HG02840 (cell line): Measurements from ENCODE around the gene KCTD4.

Experiments
- ATAC-seq: cut with Tn5 transposase; IDR thresholded peaks from one replicate; pipeline ENCODE4 v1.9.1; 2021; ENCODE audit warnings: mild to moderate bottlenecking, moderate library complexity, moderate number of reproducible peaks; ENCODE audit not compliant: unreplicated experiment, low FRiP score

The KCTD4 gene

DNA sequence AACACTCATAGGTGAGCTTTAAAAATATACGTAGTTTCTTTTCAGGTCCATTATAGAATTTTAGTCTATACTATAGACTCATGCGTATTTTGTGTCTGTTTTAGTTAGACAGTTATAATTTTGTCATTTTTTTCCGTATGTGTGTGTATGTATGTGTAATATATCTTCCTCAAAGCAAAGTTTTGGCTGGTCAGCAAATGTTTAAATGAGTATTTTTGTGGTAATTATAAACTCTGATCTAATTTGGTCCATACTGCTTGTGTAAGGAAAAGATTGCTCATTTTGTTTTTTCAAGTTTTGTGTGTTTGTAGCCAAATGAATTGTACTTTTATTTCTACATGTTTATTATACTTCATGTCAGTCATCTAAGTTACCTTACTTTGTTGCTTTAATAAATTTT lies 20.5 kb downstream of the KCTD4 start:
- ATAC-seq = no peak

DNA sequence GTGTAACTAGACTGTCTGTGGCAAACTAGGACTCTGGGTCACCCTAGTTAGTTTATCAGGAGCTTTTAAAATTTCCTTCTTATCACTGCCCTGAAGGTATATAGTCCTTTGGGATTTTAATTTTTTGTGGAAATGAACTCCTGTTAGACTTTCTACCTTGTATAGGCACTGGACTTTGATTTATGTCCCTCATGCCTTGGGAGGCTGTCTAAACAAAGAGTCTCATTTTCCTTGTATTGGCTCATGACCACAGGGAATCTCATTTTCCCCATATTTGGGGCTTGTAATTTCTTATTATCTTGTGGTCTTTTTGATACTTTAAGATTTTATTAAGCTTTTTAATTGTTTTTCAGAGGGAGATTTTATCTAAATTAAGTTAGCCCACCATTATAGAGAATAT lies 21.4 kb downstream of the KCTD4 start:
- no peak for ATAC-seq

DNA sequence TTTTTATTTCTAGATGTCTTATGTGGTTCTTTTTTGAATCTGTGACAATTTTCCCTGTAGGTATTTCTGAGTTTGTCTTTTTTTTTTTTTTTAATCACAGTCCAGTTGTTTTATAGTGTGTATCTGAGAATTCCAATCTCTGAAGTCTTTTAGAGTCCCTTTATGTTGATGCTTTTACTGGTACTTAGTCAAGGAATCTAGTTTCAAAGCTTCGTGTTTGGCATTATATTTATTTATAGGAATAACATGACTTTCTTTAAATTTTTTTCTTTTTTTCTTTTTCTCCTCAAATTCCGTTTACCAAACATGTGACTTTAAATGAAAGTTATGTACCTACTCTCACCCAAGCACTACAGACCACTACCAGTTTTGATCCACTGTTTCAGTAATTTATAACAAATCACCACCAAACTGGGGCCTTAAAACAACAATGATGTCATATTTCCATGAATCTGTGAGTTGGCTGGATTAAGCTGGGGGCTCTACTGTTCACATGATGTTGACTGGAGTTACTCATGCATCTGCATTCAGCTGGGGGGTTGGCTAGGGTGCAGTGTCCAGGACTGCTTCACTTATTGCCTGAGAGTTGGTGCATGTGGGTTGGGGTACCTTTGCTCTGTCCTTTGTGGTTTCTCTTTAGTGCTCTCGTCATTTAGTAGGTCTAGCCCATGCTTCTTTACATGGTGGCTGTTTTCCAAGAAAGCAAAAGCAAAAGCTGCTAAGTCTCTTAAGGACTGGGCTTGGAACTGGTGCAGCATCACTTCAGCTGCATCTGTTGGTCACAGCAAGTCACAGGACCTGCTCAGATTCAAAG lies 22.3 kb downstream of the KCTD4 start:
- no peak for ATAC-seq

GRCh38 chr13:45174478-45174877 lies 26.4 kb downstream of the KCTD4 start:
- ATAC-seq = no peak

DNA sequence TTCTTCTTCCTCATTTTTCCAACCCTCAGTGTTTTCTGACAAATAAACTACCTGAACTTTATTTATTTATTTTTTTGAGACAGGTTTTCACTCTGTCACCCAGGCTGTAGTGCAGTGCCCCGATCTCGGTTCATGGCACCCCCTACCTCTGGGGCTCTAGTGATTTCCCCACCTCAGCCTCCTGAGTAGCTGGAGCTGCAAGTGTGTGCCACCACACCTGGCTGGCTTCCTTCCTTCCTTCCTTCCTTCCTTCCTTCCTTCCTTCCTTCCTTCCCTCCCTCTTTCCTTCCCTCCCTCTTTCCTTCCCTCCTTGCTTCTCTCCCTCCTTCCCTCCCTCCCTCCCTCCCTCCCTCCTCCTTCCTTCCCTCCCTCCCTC lies 32.3 kb downstream of the KCTD4 start:
- ATAC-seq = no peak

- ATAC-seq = no peak
These were observed 33.0 kb downstream of the KCTD4 start for GRCh38 chr13:45167611-45168554.

DNA sequence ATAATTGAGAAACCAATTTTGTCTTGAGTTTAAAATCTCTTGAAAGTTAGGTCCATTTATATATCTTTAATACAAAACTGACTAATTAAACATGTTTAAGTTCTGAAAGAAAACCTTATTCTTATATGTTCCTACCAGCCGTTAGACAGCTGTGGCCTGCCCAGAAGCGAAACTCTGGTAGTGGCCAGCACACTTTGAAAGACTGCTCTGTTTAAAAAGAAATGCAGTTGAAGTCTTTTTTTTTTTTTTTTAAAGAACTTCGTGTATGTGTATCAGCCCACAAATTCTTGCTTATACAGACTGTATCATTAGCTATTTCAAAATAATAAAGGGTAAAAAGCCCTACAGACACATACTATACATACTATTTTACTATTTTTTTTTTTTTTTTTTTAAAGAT lies 34.0 kb downstream of the KCTD4 start:
- ATAC-seq = no peak

- ATAC-seq = no peak
These were observed 38.0 kb downstream of the KCTD4 start for GRCh38 chr13:45162821-45163220.

DNA sequence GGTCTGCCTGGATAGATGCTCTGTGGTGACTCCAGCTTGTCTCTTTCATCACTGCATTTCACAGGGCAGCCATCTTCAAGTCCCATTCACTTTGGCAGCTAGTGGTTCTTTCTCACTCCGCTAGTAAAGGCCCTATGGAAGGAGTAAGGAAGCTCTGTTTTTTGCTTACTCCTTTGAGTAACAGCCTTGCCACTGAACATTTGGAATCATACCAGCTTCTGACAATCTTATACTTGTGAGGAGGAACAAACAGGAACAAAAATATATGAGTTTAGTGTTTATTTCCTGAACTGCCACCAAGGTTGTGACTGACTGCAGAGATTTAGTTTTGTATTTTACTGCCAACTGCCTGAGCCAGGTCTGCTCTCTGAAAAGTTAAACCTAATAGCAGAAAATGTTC lies 38.7 kb downstream of the KCTD4 start:
- no peak for ATAC-seq

DNA sequence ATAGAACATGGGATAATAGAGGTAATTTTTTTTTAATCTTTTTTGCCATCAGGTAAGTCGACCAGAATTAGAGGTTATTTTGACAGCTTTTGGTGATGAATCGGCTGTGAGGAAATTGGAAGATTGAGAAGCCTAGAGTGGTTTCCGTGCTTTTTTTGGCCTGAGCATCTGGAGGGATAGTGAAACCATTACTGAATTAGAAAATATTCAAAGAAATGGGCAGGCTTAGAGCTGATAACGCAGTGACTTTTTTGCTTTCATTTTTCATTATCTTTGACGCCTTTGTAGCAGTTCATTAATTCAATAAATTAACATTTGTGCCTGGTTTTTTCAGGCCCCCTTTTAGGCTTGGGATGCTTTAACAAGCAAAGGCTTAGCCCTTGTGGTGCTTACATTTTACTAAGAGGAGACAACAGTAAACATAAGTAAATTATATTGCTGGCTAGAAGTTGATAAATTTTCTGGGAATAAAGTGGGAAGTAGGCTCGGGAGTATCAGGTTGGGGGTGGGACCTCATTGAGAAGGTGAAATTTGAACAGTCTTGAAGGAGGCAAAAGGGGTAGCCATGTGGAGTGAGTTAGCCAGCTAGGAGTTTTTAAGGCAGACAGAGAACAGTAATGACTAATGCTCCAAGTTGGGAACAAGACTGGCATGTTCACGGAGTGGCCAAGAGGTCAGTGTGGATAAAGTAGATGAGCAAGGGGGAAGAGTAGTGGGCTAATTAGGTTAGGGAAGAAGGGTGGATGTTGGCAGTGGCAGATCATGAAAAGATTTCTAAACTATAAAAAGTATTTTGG lies 44.1 kb downstream of the KCTD4 start:
- ATAC-seq = no peak

DNA sequence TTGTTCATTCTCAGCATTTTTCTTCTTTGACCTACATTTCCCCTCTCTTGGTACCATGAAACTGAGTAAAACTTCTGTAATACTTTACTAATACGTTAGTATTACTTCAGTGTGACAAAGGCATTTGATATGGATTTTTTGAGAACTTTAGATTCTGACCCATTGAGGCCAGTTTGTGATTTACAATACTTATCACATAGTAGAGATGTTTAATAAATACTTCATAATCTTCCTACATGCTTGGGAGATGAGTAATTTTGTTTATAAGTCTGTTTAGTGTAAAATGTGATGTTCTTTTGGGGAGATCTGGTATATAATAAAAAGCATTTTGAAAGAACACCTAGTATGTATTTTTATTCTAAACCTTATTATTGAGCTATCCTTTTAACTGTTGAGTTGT lies 50.9 kb downstream of the KCTD4 start:
- no peak for ATAC-seq

- ATAC-seq = no peak
These were observed 57.5 kb downstream of the KCTD4 start for GRCh38 chr13:45143346-45143751.
